ENCODE data around the gene GRIK3. TPM values are rescaled to one million over a fixed set of nuclear protein-coding genes. Genes with fewer than 3 reads are reported as not detected.

The GRIK3 gene
- total RNA-seq, 1 experiment from 2014 or later = 5.5 TPM

DNA sequence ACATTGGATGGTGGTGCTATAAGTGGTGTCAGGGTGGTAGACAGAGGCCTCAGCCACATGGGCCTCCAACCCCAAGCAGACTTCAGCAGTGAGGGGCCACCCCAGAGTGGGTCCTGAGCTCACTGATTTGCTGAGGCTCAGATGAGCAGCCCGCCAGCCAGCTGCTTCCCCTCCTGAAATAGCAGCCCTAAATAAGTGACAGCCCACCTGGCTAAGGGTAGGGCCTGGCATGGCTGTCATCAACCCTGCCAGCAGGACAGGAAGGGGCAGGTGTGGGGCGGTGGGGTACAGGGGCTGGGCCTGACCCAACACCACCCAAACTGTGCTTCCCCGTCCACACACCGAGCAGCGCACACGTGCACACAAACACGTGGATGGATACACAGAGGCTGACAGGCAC lies 79.3 kb downstream of the GRIK3 start:
- no peaks in the 10 kb centered on the region for H3K36me3 Mint-ChIP-seq
- ChIA-PET POLR2A (no interaction called here), CTCF (no interaction called here)
- TF ChIP-seq, protein P1, sequence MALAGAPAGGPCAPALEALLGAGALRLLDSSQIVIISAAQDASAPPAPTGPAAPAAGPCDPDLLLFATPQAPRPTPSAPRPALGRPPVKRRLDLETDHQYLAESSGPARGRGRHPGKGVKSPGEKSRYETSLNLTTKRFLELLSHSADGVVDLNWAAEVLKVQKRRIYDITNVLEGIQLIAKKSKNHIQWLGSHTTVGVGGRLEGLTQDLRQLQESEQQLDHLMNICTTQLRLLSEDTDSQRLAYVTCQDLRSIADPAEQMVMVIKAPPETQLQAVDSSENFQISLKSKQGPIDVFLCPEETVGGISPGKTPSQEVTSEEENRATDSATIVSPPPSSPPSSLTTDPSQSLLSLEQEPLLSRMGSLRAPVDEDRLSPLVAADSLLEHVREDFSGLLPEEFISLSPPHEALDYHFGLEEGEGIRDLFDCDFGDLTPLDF (CRISPR knock-in tag; IDR thresholded peaks at IDR 0.05) = no peak
- TF ChIP-seq ZNF121 (CRISPR knock-in tag; IDR thresholded peaks at IDR 0.05) (no peak), NR2C2 (CRISPR knock-in tag; IDR thresholded peaks at IDR 0.05) (no peak), ZNF671 (CRISPR knock-in tag; IDR thresholded peaks at IDR 0.05) (no peak), TEAD1 (CRISPR knock-in tag; IDR thresholded peaks at IDR 0.05) (no peak), NFATC4 (CRISPR knock-in tag; IDR thresholded peaks at IDR 0.05) (no peak), SMAD3 (CRISPR knock-in tag; IDR thresholded peaks at IDR 0.05; ENCODE audit: borderline replicate concordance) (no peak), FOXJ3 (CRISPR knock-in tag; IDR thresholded peaks at IDR 0.05; ENCODE audit: borderline replicate concordance) (no peak), CREM (CRISPR knock-in tag; IDR thresholded peaks at IDR 0.05) (no peak), ZNF232 (CRISPR knock-in tag; IDR thresholded peaks at IDR 0.05) (no peak), ELF4 (CRISPR knock-in tag; IDR thresholded peaks at IDR 0.05; ENCODE audit: low read depth) (no peak), GRHL2 (CRISPR knock-in tag; IDR thresholded peaks at IDR 0.05; ENCODE audit: insufficient replicate concordance, severe bottlenecking) (no peak), IRF2 (CRISPR knock-in tag; IDR thresholded peaks at IDR 0.05; ENCODE audit: borderline replicate concordance, low read depth) (no peak), ZNF423 (CRISPR knock-in tag; IDR thresholded peaks at IDR 0.05) (no peak), ZNF263 (CRISPR knock-in tag; IDR thresholded peaks at IDR 0.05; ENCODE audit: low read depth) (no peak)
- TF ChIP-seq, protein P2, sequence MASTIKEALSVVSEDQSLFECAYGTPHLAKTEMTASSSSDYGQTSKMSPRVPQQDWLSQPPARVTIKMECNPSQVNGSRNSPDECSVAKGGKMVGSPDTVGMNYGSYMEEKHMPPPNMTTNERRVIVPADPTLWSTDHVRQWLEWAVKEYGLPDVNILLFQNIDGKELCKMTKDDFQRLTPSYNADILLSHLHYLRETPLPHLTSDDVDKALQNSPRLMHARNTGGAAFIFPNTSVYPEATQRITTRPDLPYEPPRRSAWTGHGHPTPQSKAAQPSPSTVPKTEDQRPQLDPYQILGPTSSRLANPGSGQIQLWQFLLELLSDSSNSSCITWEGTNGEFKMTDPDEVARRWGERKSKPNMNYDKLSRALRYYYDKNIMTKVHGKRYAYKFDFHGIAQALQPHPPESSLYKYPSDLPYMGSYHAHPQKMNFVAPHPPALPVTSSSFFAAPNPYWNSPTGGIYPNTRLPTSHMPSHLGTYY (CRISPR knock-in tag; IDR thresholded peaks at IDR 0.05) = no peak
- TF ChIP-seq, protein P3, sequence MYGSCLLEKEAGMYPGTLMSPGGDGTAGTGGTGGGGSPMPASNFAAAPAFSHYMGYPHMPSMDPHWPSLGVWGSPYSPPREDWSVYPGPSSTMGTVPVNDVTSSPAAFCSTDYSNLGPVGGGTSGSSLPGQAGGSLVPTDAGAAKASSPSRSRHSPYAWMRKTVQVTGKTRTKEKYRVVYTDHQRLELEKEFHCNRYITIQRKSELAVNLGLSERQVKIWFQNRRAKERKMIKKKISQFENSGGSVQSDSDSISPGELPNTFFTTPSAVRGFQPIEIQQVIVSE (CRISPR knock-in tag; IDR thresholded peaks at IDR 0.05; ENCODE audit: borderline replicate concordance) = no peak
- TF ChIP-seq, protein P4, sequence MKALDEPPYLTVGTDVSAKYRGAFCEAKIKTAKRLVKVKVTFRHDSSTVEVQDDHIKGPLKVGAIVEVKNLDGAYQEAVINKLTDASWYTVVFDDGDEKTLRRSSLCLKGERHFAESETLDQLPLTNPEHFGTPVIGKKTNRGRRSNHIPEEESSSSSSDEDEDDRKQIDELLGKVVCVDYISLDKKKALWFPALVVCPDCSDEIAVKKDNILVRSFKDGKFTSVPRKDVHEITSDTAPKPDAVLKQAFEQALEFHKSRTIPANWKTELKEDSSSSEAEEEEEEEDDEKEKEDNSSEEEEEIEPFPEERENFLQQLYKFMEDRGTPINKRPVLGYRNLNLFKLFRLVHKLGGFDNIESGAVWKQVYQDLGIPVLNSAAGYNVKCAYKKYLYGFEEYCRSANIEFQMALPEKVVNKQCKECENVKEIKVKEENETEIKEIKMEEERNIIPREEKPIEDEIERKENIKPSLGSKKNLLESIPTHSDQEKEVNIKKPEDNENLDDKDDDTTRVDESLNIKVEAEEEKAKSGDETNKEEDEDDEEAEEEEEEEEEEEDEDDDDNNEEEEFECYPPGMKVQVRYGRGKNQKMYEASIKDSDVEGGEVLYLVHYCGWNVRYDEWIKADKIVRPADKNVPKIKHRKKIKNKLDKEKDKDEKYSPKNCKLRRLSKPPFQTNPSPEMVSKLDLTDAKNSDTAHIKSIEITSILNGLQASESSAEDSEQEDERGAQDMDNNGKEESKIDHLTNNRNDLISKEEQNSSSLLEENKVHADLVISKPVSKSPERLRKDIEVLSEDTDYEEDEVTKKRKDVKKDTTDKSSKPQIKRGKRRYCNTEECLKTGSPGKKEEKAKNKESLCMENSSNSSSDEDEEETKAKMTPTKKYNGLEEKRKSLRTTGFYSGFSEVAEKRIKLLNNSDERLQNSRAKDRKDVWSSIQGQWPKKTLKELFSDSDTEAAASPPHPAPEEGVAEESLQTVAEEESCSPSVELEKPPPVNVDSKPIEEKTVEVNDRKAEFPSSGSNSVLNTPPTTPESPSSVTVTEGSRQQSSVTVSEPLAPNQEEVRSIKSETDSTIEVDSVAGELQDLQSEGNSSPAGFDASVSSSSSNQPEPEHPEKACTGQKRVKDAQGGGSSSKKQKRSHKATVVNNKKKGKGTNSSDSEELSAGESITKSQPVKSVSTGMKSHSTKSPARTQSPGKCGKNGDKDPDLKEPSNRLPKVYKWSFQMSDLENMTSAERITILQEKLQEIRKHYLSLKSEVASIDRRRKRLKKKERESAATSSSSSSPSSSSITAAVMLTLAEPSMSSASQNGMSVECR (CRISPR knock-in tag; IDR thresholded peaks at IDR 0.05; ENCODE audit: borderline replicate concordance) = no peak
- TF ChIP-seq, protein P5, sequence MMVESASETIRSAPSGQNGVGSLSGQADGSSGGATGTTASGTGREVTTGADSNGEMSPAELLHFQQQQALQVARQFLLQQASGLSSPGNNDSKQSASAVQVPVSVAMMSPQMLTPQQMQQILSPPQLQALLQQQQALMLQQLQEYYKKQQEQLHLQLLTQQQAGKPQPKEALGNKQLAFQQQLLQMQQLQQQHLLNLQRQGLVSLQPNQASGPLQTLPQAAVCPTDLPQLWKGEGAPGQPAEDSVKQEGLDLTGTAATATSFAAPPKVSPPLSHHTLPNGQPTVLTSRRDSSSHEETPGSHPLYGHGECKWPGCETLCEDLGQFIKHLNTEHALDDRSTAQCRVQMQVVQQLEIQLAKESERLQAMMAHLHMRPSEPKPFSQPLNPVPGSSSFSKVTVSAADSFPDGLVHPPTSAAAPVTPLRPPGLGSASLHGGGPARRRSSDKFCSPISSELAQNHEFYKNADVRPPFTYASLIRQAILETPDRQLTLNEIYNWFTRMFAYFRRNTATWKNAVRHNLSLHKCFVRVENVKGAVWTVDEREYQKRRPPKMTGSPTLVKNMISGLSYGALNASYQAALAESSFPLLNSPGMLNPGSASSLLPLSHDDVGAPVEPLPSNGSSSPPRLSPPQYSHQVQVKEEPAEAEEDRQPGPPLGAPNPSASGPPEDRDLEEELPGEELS (CRISPR knock-in tag; IDR thresholded peaks at IDR 0.05) = no peak
- TF ChIP-seq, protein P6, sequence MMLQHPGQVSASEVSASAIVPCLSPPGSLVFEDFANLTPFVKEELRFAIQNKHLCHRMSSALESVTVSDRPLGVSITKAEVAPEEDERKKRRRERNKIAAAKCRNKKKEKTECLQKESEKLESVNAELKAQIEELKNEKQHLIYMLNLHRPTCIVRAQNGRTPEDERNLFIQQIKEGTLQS (CRISPR knock-in tag; conservative IDR thresholded peaks at IDR 0.05) = no peak
- H3K4me1 Mint-ChIP-seq = peaks cover 5% of the 10 kb centered on the region
- no peak overlapping the region for H3K27ac Mint-ChIP-seq
- H3K9me3 Mint-ChIP-seq = no peaks in the 10 kb centered on the region
- H3K4me3 Mint-ChIP-seq = no peak overlapping the region
- DNase-seq (ENCODE audit: low spot score) (no peak), ATAC-seq (no peak)
- no peaks in the 10 kb centered on the region for H3K27me3 Mint-ChIP-seq (ENCODE audit: low read depth)

Data from WTC11 (cell line).